H9 (cell line): ENCODE measurements around the gene ERFE. TPM values are rescaled to one million over a fixed set of nuclear protein-coding genes. Genes with fewer than 3 reads are reported as not detected.

Experiments used
- DNase-seq: peaks from one replicate; pipeline ENCODE4 v3.0.0-alpha.2; 2017
- H2AFZ ChIP-seq: one replicate; pipeline ENCODE4 v1.6.1; 2013; ENCODE audit warnings: mild to moderate bottlenecking, low read length, control low read depth, moderate library complexity
- H2AK5ac ChIP-seq: 2 replicates; pipeline ENCODE4 v1.6.1; 2013; ENCODE audit warnings: low read length, control low read depth, mixed read lengths; ENCODE audit not compliant: insufficient read length
- H2BK120ac ChIP-seq: one replicate; pipeline ENCODE4 v1.6.1; 2013; ENCODE audit warnings: low read depth, mild to moderate bottlenecking, low read length, control low read depth, inconsistent platforms; ENCODE audit not compliant: poor library complexity, severe bottlenecking
- H2BK12ac ChIP-seq: 2 replicates; pipeline ENCODE4 v1.6.1; 2013; ENCODE audit warnings: low read length, control low read depth, mixed read lengths, low read depth; ENCODE audit not compliant: insufficient read length
- H2BK15ac ChIP-seq: 2 replicates; pipeline ENCODE4 v1.6.1; 2013; ENCODE audit warnings: low read depth, low read length, control low read depth
- H2BK20ac ChIP-seq: one replicate; pipeline ENCODE4 v1.6.1; 2013; ENCODE audit warnings: low read depth, mild to moderate bottlenecking, low read length, control low read depth, inconsistent platforms; ENCODE audit not compliant: poor library complexity, severe bottlenecking
- H2BK5ac ChIP-seq: 2 replicates; pipeline ENCODE4 v1.6.1; 2013; ENCODE audit warnings: low read length, control low read depth, mixed read lengths; ENCODE audit not compliant: insufficient read length
- H3K14ac ChIP-seq: 2 replicates; pipeline ENCODE4 v1.6.1; 2013; ENCODE audit warnings: low read length, control low read depth; ENCODE audit not compliant: insufficient read depth
- H3K18ac ChIP-seq: 2 replicates; pipeline ENCODE4 v1.6.1; 2013; ENCODE audit warnings: low read depth, mild to moderate bottlenecking, mixed read lengths, low read length, control low read depth; ENCODE audit not compliant: insufficient read length
- H3K23ac ChIP-seq: 2 replicates; pipeline ENCODE4 v1.6.1; 2013; ENCODE audit warnings: low read length, control low read depth, mixed read lengths, low read depth; ENCODE audit not compliant: insufficient read length
- H3K23me2 ChIP-seq: 2 replicates; pipeline ENCODE4 v1.6.1; 2013; ENCODE audit warnings: low read depth, mild to moderate bottlenecking, mixed read lengths, low read length, control low read depth; ENCODE audit not compliant: insufficient read length, poor library complexity, severe bottlenecking
- H3K27ac ChIP-seq: 2 replicates; pipeline ENCODE4 v1.5.1; 2013; ENCODE audit warnings: low read length, control low read depth, mixed read lengths, low read depth; ENCODE audit not compliant: insufficient read length
- H3K27me3 ChIP-seq: 2 replicates; pipeline ENCODE4 v1.6.1; 2013; ENCODE audit warnings: low read length, control low read depth, inconsistent platforms; ENCODE audit not compliant: insufficient read depth
- H3K4ac ChIP-seq: 2 replicates; pipeline ENCODE4 v1.6.1; 2013; ENCODE audit warnings: low read depth, mild to moderate bottlenecking, control low read depth, inconsistent platforms, low read length, moderate library complexity
- H3K4me1 ChIP-seq: 2 replicates; pipeline ENCODE4 v1.6.1; 2013; ENCODE audit warnings: low read length, control low read depth, inconsistent platforms; ENCODE audit not compliant: insufficient read depth
- H3K4me2 ChIP-seq: 2 replicates; pipeline ENCODE4 v1.6.1; 2013; ENCODE audit warnings: low read length, control low read depth, mixed read lengths; ENCODE audit not compliant: insufficient read length, insufficient read depth
- H3K56ac ChIP-seq: 2 replicates; pipeline ENCODE4 v1.6.1; 2013; ENCODE audit warnings: low read depth, mild to moderate bottlenecking, mixed read lengths, low read length, control low read depth; ENCODE audit not compliant: insufficient read length
- H3K79me1 ChIP-seq: 2 replicates; pipeline ENCODE4 v1.6.1; 2013; ENCODE audit warnings: low read depth, mild to moderate bottlenecking, moderate library complexity, low read length, control low read depth, inconsistent platforms; ENCODE audit not compliant: insufficient read depth, poor library complexity, severe bottlenecking
- H3K79me2 ChIP-seq: 2 replicates; pipeline ENCODE4 v1.6.1; 2013; ENCODE audit warnings: low read length, control low read depth, inconsistent platforms; ENCODE audit not compliant: insufficient read depth
- H3K9ac ChIP-seq: 2 replicates; pipeline ENCODE4 v1.6.1; 2013; ENCODE audit warnings: low read length, control low read depth, mixed read lengths; ENCODE audit not compliant: insufficient read length; ENCODE audit errors: extremely low read depth
- H3K9me3 ChIP-seq: one replicate; pipeline ENCODE4 v1.6.1; 2013; ENCODE audit warnings: low read depth, low read length, inconsistent platforms; ENCODE audit not compliant: control insufficient read depth
- H3T11ph ChIP-seq: one replicate; pipeline ENCODE4 v1.6.1; 2013; ENCODE audit warnings: mild to moderate bottlenecking, low read length, control low read depth, inconsistent platforms
- H4K20me1 ChIP-seq: one replicate; pipeline ENCODE4 v1.6.1; 2013; ENCODE audit not compliant: control insufficient read depth, insufficient read length, insufficient read depth
- H4K5ac ChIP-seq: 2 replicates; pipeline ENCODE4 v1.6.1; 2013; ENCODE audit warnings: low read depth, mild to moderate bottlenecking, mixed read lengths, low read length, control low read depth; ENCODE audit not compliant: insufficient read length
- H4K8ac ChIP-seq: replicated peaks from 2 replicates; pipeline ENCODE4 v1.6.1; 2013; ENCODE audit warnings: low read length, control low read depth, mixed read lengths, low read depth; ENCODE audit not compliant: insufficient read length
- H4K91ac ChIP-seq: 2 replicates; pipeline ENCODE4 v1.6.1; 2013; ENCODE audit warnings: low read depth, mild to moderate bottlenecking, moderate library complexity, mixed read lengths, low read length, control low read depth; ENCODE audit not compliant: insufficient read length
- H3K27ac Mint-ChIP-seq, 3 experiments: 2 replicates in 2 of 3; 3 replicates in 1 of 3; pipeline ENCODE4 v1.8.0; 2020 to 2021; ENCODE audit warnings: mixed read lengths in 3 of 3, mild to moderate bottlenecking in 1 of 3, moderate library complexity in 1 of 3
- H3K27me3 Mint-ChIP-seq: 2 replicates; pipeline ENCODE4 v1.8.0; 2021; ENCODE audit warnings: low read depth, mild to moderate bottlenecking, moderate library complexity, mixed read lengths
- H3K36me3 Mint-ChIP-seq, 3 experiments: 2 replicates in 2 of 3; 3 replicates in 1 of 3; pipeline ENCODE4 v1.8.0; 2020 to 2021; ENCODE audit warnings: low read depth in 3 of 3, mixed read lengths in 3 of 3; ENCODE audit not compliant: insufficient read depth in 1 of 3
- H3K4me1 Mint-ChIP-seq, 2 experiments: 2 replicates each; pipeline ENCODE4 v1.8.0; 2020; ENCODE audit warnings: mixed read lengths in 2 of 2
- H3K4me3 Mint-ChIP-seq, 2 experiments: 2 replicates in 1 of 2; 3 replicates in 1 of 2; pipeline ENCODE4 v1.8.0; 2020 to 2021; ENCODE audit warnings: mild to moderate bottlenecking in 2 of 2, mixed read lengths in 2 of 2, moderate library complexity in 1 of 2
- H3K9me3 Mint-ChIP-seq, 2 experiments: 2 replicates in 1 of 2; 3 replicates in 1 of 2; pipeline ENCODE4 v1.8.0; 2020; ENCODE audit warnings: mild to moderate bottlenecking in 2 of 2, mixed read lengths in 2 of 2, moderate library complexity in 1 of 2
- CTCF ChIP-seq: fragments of 200-600 bp; sonication (generic); conservative IDR thresholded peaks from 3 replicates; pipeline ENCODE4 v1.8.0; 2021; ENCODE audit warnings: antibody characterized with exemption, mild to moderate bottlenecking
- WGBS: extraction: QIAGEN DNeasy Blood & Tissue Kit; methylation state at CpG from one replicate; pipeline ENCODE4 v1.1.7; 2013; ENCODE audit warnings: missing lambda C conversion rate, low lambda C conversion rate, mixed read lengths; ENCODE audit not compliant: insufficient read length; ENCODE audit errors: extremely low coverage; 5-methylcytosine and 5-hydroxymethylcytosine counted together
- total RNA-seq: library from RNA; stranded (reverse); gene quantifications from 2 replicates; pipeline ENCODE4 v1.2.1, GENCODE V29; 2021

The ERFE gene
- total RNA-seq, 1 experiment from 2014 or later, result 2.1 TPM

- Mint-ChIP-seq H3K4me1 (no peaks in the 10 kb centered on the region), H3K36me3 (no peaks in the 10 kb centered on the region; a peak in 1 of 7 replicates), H3K27ac (no peak overlapping the region), H3K27me3 (peaks cover 9% of the 10 kb centered on the region), H3K9me3 (peaks cover 2 to 11% of the 10 kb centered on the region in 2 experiments; a peak in 4 of 5 replicates), H3K4me3 (no peak overlapping the region)
- Histone ChIP-seq H4K91ac (no peak overlapping the region), H3K56ac (no peak overlapping the region), H2BK20ac (no peak overlapping the region), H4K20me1 (no peaks in the 10 kb centered on the region), H3K23ac (no peak overlapping the region), H2BK15ac (no peak overlapping the region), H3T11ph (no peak overlapping the region), H3K79me1 (no peaks in the 10 kb centered on the region), H3K18ac (no peak overlapping the region), H2AK5ac (no peak overlapping the region), H3K27me3 (no peaks in the 10 kb centered on the region), H2BK12ac (no peak overlapping the region), H3K9ac (no peak overlapping the region), H3K27ac (no peak overlapping the region), H3K79me2 (no peaks in the 10 kb centered on the region), H3K9me3 (no peaks in the 10 kb centered on the region), H2AFZ (no peak overlapping the region), H2BK120ac (no peak overlapping the region), H3K4me2 (no peak overlapping the region), H4K5ac (no peak overlapping the region), H3K23me2 (no peaks in the 10 kb centered on the region), H3K4me1 (no peaks in the 10 kb centered on the region), H2BK5ac (no peak overlapping the region), H3K4ac (no peak overlapping the region), H4K8ac (no peak overlapping the region), H3K14ac (no peak overlapping the region)
- peak; percentile 82 for DNase-seq
- TF ChIP-seq CTCF, result peak; percentile 34; the same call in 1 of the 3 replicates
- WGBS, result no CpG with 5 or more reads among the region's 30 CpGs
Measured at GRCh38 chr2:238120463-238121298, 38.1 kb upstream of the ERFE start.
